Subcutaneous adipose tissue (tissue), 4 donors: ENCODE measurements around the gene MYL3. TPM values are rescaled to one million over a fixed set of nuclear protein-coding genes. Genes with fewer than 3 reads are reported as not detected.

Source experiments
- CTCF ChIP-seq: fragments of 450-650 bp; IDR thresholded peaks from one replicate; pipeline ENCODE4 v1.5.1; 2016; ENCODE audit warnings: low read depth, mild to moderate bottlenecking, control low read depth, antibody characterized with exemption, moderate library complexity
- total RNA-seq, 4 donors: library from RNA; depleted of rRNA; stranded (reverse); fragments of >200 nt; gene quantifications; one replicate each; pipeline ENCODE4 v1.1.0, GENCODE V29; 2016

Gene MYL3
- total RNA-seq, 4 donors from 2014 or later, result 2.0 to 9.8 (median 6.4) TPM

- TF ChIP-seq CTCF, result no peak
Observed at GRCh38 chr3:46825450-46825849, 37.8 kb downstream of the MYL3 start.

GRCh38 chr3:46824211-46824970, 38.9 kb downstream of the MYL3 start:
- no peak for TF ChIP-seq CTCF

- no peak for TF ChIP-seq CTCF
Observed at GRCh38 chr3:46821553-46821952, 41.7 kb downstream of the MYL3 start.

- no peak for TF ChIP-seq CTCF
Observed at GRCh38 chr3:46820852-46821251, 42.4 kb downstream of the MYL3 start.

GRCh38 chr3:46812237-46812791, 50.9 kb downstream of the MYL3 start:
- no peak for TF ChIP-seq CTCF

- TF ChIP-seq CTCF, result no peak
Observed at GRCh38 chr3:46811615-46812236, 51.5 kb downstream of the MYL3 start.

Other genes with a start within 250 kb of the MYL3 start
- gene ALS2CL, start 169.8 kb downstream of the MYL3 start, total RNA-seq, result 10 to 100 TPM in 1 of 4 donors, 1 to 10 TPM in 3; 4.4 to 30.3 (median 7.8) TPM
- gene TMIE, start 162.1 kb downstream of the MYL3 start, total RNA-seq, result under 1 TPM in 1 of 4 donors, not detected in 3; 0.88 TPM
- not detected for gene PRSS50, start 145.6 kb downstream of the MYL3 start, total RNA-seq
- 10 to 100 TPM; 14.8 to 67.8 (median 16.2) TPM for gene PTH1R, start 14.3 kb upstream of the MYL3 start, total RNA-seq
- gene CCDC12, start 113.3 kb upstream of the MYL3 start, total RNA-seq, result 10 to 100 TPM; 20.4 to 49.7 (median 30.8) TPM
- 10 to 100 TPM; 13.4 to 62.2 (median 23.6) TPM for gene NBEAL2, start 116.2 kb upstream of the MYL3 start, total RNA-seq